IPS-18c (cell line): ENCODE measurements around the gene FAM47E.
"Not testable (repeated sequence)": the region's sequence is repeated elsewhere in the genome, so short reads cannot be mapped to it uniquely, and the experiment has no call there.

Experiments used
- H3K4me3 ChIP-seq: 2 replicates; pipeline ENCODE4 v1.7.0; 2013; ENCODE audit warnings: low read depth, mild to moderate bottlenecking, low read length, moderate library complexity; ENCODE audit not compliant: insufficient read depth
- H3K9me3 ChIP-seq: one replicate; pipeline ENCODE4 v1.6.1; 2013; ENCODE audit warnings: mild to moderate bottlenecking, low read length, moderate library complexity; ENCODE audit not compliant: control insufficient read depth, insufficient read depth

Gene FAM47E

GRCh38 chr4:76216975-76217814 lies 34.3 kb upstream of the FAM47E start:
- H3K9me3 ChIP-seq: no peaks in the 10 kb centered on the region
- H3K4me3 ChIP-seq: no peak overlapping the region

GRCh38 chr4:76219299-76220055 lies 32.0 kb upstream of the FAM47E start:
- no peaks in the 10 kb centered on the region for H3K9me3 ChIP-seq
- H3K4me3 ChIP-seq: no peak overlapping the region

GRCh38 chr4:76224171-76224570 lies 27.4 kb upstream of the FAM47E start:
- Histone ChIP-seq H3K4me3 (no peak overlapping the region), H3K9me3 (peaks cover 2% of the 10 kb centered on the region)

GRCh38 chr4:76226418-76226817 lies 25.1 kb upstream of the FAM47E start:
- Histone ChIP-seq H3K9me3 (peaks cover 10% of the 10 kb centered on the region), H3K4me3 (no peak overlapping the region)

GRCh38 chr4:76232681-76233080 lies 18.8 kb upstream of the FAM47E start:
- Histone ChIP-seq H3K4me3 (no peak overlapping the region), H3K9me3 (peaks cover 10% of the 10 kb centered on the region)

GRCh38 chr4:76233083-76233482 lies 18.4 kb upstream of the FAM47E start:
- Histone ChIP-seq H3K9me3 (peaks cover 8% of the 10 kb centered on the region), H3K4me3 (no peak overlapping the region; the same call in 1 of the 2 replicates)

GRCh38 chr4:76233529-76233928 lies 18.0 kb upstream of the FAM47E start:
- H3K4me3 ChIP-seq: peak overlapping the region; percentile 52; the same call in 1 of the 2 replicates
- peaks cover 8% of the 10 kb centered on the region for H3K9me3 ChIP-seq

- H3K4me3 ChIP-seq: peak overlapping the region; percentile 52
- H3K9me3 ChIP-seq: peaks cover 8% of the 10 kb centered on the region
These were observed 17.4 kb upstream of the FAM47E start for GRCh38 chr4:76233967-76234678.

GRCh38 chr4:76234679-76235044 lies 16.9 kb upstream of the FAM47E start:
- H3K9me3 ChIP-seq: peaks cover 4% of the 10 kb centered on the region
- no peak overlapping the region for H3K4me3 ChIP-seq

- H3K4me3 ChIP-seq: no peak overlapping the region
These were observed 16.1 kb upstream of the FAM47E start for GRCh38 chr4:76235407-76235806.

GRCh38 chr4:76235915-76236314 lies 15.6 kb upstream of the FAM47E start:
- Histone ChIP-seq H3K9me3 (no peaks in the 10 kb centered on the region), H3K4me3 (no peak overlapping the region)

More at GRCh38 chr4:76235407-76235806, 16.1 kb upstream of the FAM47E start:
- no peaks in the 10 kb centered on the region for H3K9me3 ChIP-seq

GRCh38 chr4:76238236-76238635 lies 13.3 kb upstream of the FAM47E start:
- Histone ChIP-seq H3K4me3 (no peak overlapping the region), H3K9me3 (no peaks in the 10 kb centered on the region)

- Histone ChIP-seq H3K4me3 (no peak overlapping the region), H3K9me3 (no peaks in the 10 kb centered on the region)
These were observed 12.8 kb upstream of the FAM47E start for GRCh38 chr4:76238701-76239100.

GRCh38 chr4:76240236-76240635 lies 11.3 kb upstream of the FAM47E start:
- Histone ChIP-seq H3K4me3 (no peak overlapping the region), H3K9me3 (no peaks in the 10 kb centered on the region)

GRCh38 chr4:76243877-76244276 lies 7.6 kb upstream of the FAM47E start:
- H3K4me3 ChIP-seq, H3K9me3 ChIP-seq: not testable (repeated sequence)

GRCh38 chr4:76246025-76246424 lies 5.5 kb upstream of the FAM47E start:
- no peaks in the 10 kb centered on the region for H3K9me3 ChIP-seq
- H3K4me3 ChIP-seq: no peak overlapping the region

- Histone ChIP-seq H3K9me3 (no peaks in the 10 kb centered on the region), H3K4me3 (no peak overlapping the region)
These were observed 4.7 kb upstream of the FAM47E start for GRCh38 chr4:76246852-76247251.

GRCh38 chr4:76250962-76251361 lies 559 bp upstream of the FAM47E start:
- Histone ChIP-seq H3K4me3 (peak overlapping the region; percentile 66), H3K9me3 (no peaks in the 10 kb centered on the region)
